Activated CD4-positive, alpha-beta T cell treated with anti-CD3 and anti-CD28 coated beads, Interleukin-2, amount 50 U/mL, for 4 hours (primary cell): ENCODE results near the gene NXN.
"Not testable (repeated sequence)": the region's sequence is repeated elsewhere in the genome, so short reads cannot be mapped to it uniquely, and the experiment has no call there.

Experiments used
- DNase-seq, 2 experiments: peaks; one replicate each; pipeline ENCODE4 v3.0.0-alpha.2; 2020

The NXN gene

GRCh38 chr17:752002-752619 is 227.5 kb downstream of the NXN start, which contains the start of gene GEMIN4:
TSS of gene GEMIN4 (minus strand) at chr17:752264. CDS start at chr17:752142, 122 bp downstream.
- DNase-seq: peak; percentile 97 to 98

GRCh38 chr17:751269-752001 is 228.1 kb downstream of the NXN start:
- DNase-seq: peak; percentile 50 to 51

- no peak for DNase-seq
Observed at GRCh38 chr17:750431-751037, 229.0 kb downstream of the NXN start.

- not testable (repeated sequence) for DNase-seq
Observed at GRCh38 chr17:749359-749758, 230.2 kb downstream of the NXN start.
